Measurements from ENCODE around the gene ADAM12.

Gene ADAM12

GRCh38 chr10:126283307-126283706, 105.0 kb downstream of the ADAM12 start:
- DNase-seq (ENCODE audit: insufficient read length, low spot score) (no peak), FAIRE-seq (no peak)
- no peak for TF ChIP-seq CTCF (IDR thresholded peaks at IDR 0.05; ENCODE audit: insufficient read depth, missing control alignments)

- DNase-seq (ENCODE audit: insufficient read length, low spot score) (no peak), FAIRE-seq (no peak)
- no peak for TF ChIP-seq CTCF (IDR thresholded peaks at IDR 0.05; ENCODE audit: insufficient read depth, missing control alignments)
Measured at GRCh38 chr10:126278851-126279250, 109.4 kb downstream of the ADAM12 start.

- TF ChIP-seq CTCF (IDR thresholded peaks at IDR 0.05; ENCODE audit: insufficient read depth, missing control alignments): no peak
- FAIRE-seq: no peak
- DNase-seq (ENCODE audit: insufficient read length, low spot score): no peak
Measured at GRCh38 chr10:126277181-126277580, 111.1 kb downstream of the ADAM12 start.

- FAIRE-seq: no peak
- TF ChIP-seq CTCF (IDR thresholded peaks at IDR 0.05; ENCODE audit: insufficient read depth, missing control alignments): no peak
- no peak for DNase-seq (ENCODE audit: insufficient read length, low spot score)
Measured at GRCh38 chr10:126272526-126272925, 115.8 kb downstream of the ADAM12 start.

- no peak for DNase-seq (ENCODE audit: insufficient read length, low spot score)
- no peak for FAIRE-seq
- no peak for TF ChIP-seq CTCF (IDR thresholded peaks at IDR 0.05; ENCODE audit: insufficient read depth, missing control alignments)
Measured at GRCh38 chr10:126270111-126270510, 118.2 kb downstream of the ADAM12 start.

- FAIRE-seq: no peak
- DNase-seq (ENCODE audit: insufficient read length, low spot score): no peak
- no peak for TF ChIP-seq CTCF (IDR thresholded peaks at IDR 0.05; ENCODE audit: insufficient read depth, missing control alignments)
Measured at GRCh38 chr10:126268013-126268920, 120.0 kb downstream of the ADAM12 start.
